HepG2 (cell line): ENCODE results near the gene SLC38A3. TPM values are rescaled to one million over a fixed set of nuclear protein-coding genes. Genes with fewer than 3 reads are reported as not detected.

Experiments used
- CBX2 ChIP-seq, 2 experiments: fragments of 200-600 bp in 1 of 2; sonication (generic); formaldehyde crosslinking in 1 of 2; IDR thresholded peaks; 2 replicates each; pipeline versions ENCODE4 v1.7.0 to v1.8.1; 2018 to 2022; ENCODE audit warnings: low read depth in 2 of 2, low read length in 1 of 2, mild to moderate bottlenecking in 1 of 2, missing genetic modification reagents in 1 of 2
- HMGA1 ChIP-seq: sonication (generic); formaldehyde crosslinking; conservative IDR thresholded peaks from 2 replicates; pipeline ENCODE4 v1.4.0; 2020; ENCODE audit warnings: missing genetic modification reagents
- MAFK ChIP-seq, 2 experiments: IDR thresholded peaks in 1 of 2; conservative IDR thresholded peaks in 1 of 2; 2 replicates each; pipeline ENCODE4 v1.6.1; 2011; ENCODE audit warnings: improper control_type of control experiment in 2 of 2, low read length in 2 of 2
- NR3C1 ChIP-seq: sonication (generic); formaldehyde crosslinking; IDR thresholded peaks from 2 replicates; pipeline ENCODE4 v1.4.0; 2020; ENCODE audit warnings: missing genetic modification reagents
- POLR2AphosphoS2 ChIP-seq: IDR thresholded peaks from 2 replicates; pipeline ENCODE4 v1.6.1; 2011; ENCODE audit warnings: low read depth, low read length, improper control_type of control experiment
- SRSF4 ChIP-seq: fragments of 200-400 bp; formaldehyde crosslinking; IDR thresholded peaks from one replicate; pipeline ENCODE4 v1.6.1; 2018; ENCODE audit warnings: mild to moderate bottlenecking, low read depth, low read length, moderate library complexity; ENCODE audit not compliant: poor library complexity, severe bottlenecking
- ZC3H4 ChIP-seq: sonication (generic); formaldehyde crosslinking; IDR thresholded peaks from 2 replicates; pipeline ENCODE4 v1.4.0; 2020; ENCODE audit warnings: missing genetic modification reagents, borderline replicate concordance
- ZKSCAN1 ChIP-seq: fragments of 150-350 bp; IDR thresholded peaks from 2 replicates; pipeline ENCODE4 v1.6.1; 2014; ENCODE audit warnings: low read length
- ZNF224 ChIP-seq: sonication (generic); formaldehyde crosslinking; IDR thresholded peaks from 2 replicates; pipeline ENCODE4 v1.5.0; 2020; ENCODE audit warnings: mild to moderate bottlenecking, missing genetic modification reagents
- ZNF235 ChIP-seq: sonication (generic); formaldehyde crosslinking; IDR thresholded peaks from 2 replicates; pipeline ENCODE4 v1.8.1; 2023; ENCODE audit warnings: mild to moderate bottlenecking, missing genetic modification reagents, borderline replicate concordance
- ZNF263 ChIP-seq: sonication (generic); formaldehyde crosslinking; IDR thresholded peaks from 2 replicates; pipeline ENCODE4 v1.4.0; 2020; ENCODE audit warnings: missing genetic modification reagents
- ZNF607 ChIP-seq: sonication (generic); formaldehyde crosslinking; IDR thresholded peaks from 2 replicates; pipeline ENCODE4 v1.5.1; 2020; ENCODE audit warnings: missing genetic modification reagents, mild to moderate bottlenecking, borderline replicate concordance
- ZNF746 ChIP-seq: sonication (generic); formaldehyde crosslinking; IDR thresholded peaks from 2 replicates; pipeline ENCODE4 v1.8.0; 2022; ENCODE audit warnings: mild to moderate bottlenecking, missing genetic modification reagents
- polyA plus RNA-seq, 8 experiments: library from polyadenylated mRNA; depleted of rRNA in 3 of 8; stranded (reverse) in 7 of 8; unstranded in 1 of 8; fragments of >200 nt; fragmentation: Illumina TruSeq in 4 of 8; extraction: Trizol in 4 of 8; gene quantifications; 2 replicates each; pipeline versions ENCODE4 v1.2.1 to v1.2.3, GENCODE V29; 2011 to 2016; ENCODE audit warnings: low read depth in 4 of 8, missing spikeins in 1 of 8, mixed read lengths in 1 of 8; ENCODE audit not compliant: insufficient read depth in 1 of 8
- total RNA-seq, 5 experiments: library from RNA; depleted of rRNA; stranded (reverse); fragments of >200 nt; fragmentation: Illumina TruSeq; extraction: Trizol; gene quantifications; 2 replicates each; pipeline ENCODE4 v1.2.3, GENCODE V29; 2016; ENCODE audit warnings: low read depth in 1 of 5
- TF ChIP-seq, protein P1 (sequence below): IDR thresholded peaks from 2 replicates; pipeline ENCODE4 v1.6.1; 2016; ENCODE audit warnings: low read depth
- TF ChIP-seq, protein P2 (sequence below): sonication (generic); formaldehyde crosslinking; IDR thresholded peaks from 2 replicates; pipeline ENCODE4 v1.5.1; 2020; ENCODE audit warnings: mild to moderate bottlenecking, missing genetic modification reagents, moderate library complexity
- TF ChIP-seq, protein P3 (sequence below): sonication (generic); formaldehyde crosslinking; IDR thresholded peaks from 2 replicates; pipeline ENCODE4 v1.9.0; 2022; ENCODE audit warnings: missing genetic modification reagents, mild to moderate bottlenecking, borderline replicate concordance
- TF ChIP-seq, protein P4 (sequence below): sonication (generic); formaldehyde crosslinking; IDR thresholded peaks from 2 replicates; pipeline ENCODE4 v1.4.0; 2020; ENCODE audit warnings: missing genetic modification reagents
- TF ChIP-seq, protein P5 (sequence below): sonication (generic); formaldehyde crosslinking; IDR thresholded peaks from 2 replicates; pipeline ENCODE4 v1.8.0; 2022; ENCODE audit warnings: mild to moderate bottlenecking, missing genetic modification reagents; ENCODE audit not compliant: insufficient replicate concordance
- TF ChIP-seq, protein P6 (sequence below): sonication (generic); formaldehyde crosslinking; IDR thresholded peaks from 2 replicates; pipeline ENCODE4 v1.8.0; 2022; ENCODE audit warnings: missing genetic modification reagents, low read depth, mild to moderate bottlenecking, borderline replicate concordance

SLC38A3 gene
- total and polyA plus RNA-seq, 2 of the 13 experiments (the other 11 are each of a cell fraction or from before 2014, with no cell fraction given) = 29.8 to 164 TPM

DNA sequence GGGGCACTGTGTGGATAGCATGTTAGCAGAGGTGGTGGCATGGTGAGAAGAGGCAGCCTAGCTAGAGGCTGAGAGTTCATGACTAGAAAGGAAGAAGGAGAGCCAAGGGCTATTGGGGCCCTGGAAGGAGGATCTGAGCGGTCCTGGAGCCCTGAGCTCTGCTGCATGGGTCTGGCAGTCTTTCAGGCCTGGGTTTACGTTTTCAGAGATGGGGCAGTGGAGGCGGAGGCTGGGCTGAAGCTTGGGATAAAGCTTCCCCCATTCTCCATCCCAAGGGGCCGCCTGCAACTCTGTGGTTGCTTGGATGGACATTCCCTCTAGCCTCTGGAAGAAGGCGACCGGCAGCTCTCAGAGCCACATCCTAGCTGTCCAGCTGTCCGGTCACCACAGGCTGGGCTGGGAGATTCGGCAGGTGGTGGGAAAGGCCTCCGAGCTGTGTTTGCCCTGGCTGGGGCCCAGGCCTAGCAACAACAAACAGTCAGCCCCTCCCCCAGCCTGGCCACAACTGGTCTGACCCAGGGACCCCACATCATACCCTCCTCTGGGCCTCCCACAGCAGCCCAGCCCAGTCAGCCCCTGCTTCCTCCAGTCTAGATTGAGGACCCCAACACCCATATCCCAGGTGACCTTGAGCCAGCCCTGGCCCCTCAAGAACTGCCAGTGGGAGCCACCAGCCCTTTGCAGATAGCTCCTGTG, 1.8 kb upstream of the SLC38A3 start (continued):
- TF ChIP-seq MAFK (conservative IDR thresholded peaks at IDR 0.05 in 1 of 2, IDR thresholded peaks at IDR 0.05 in 1 of 2; ENCODE audit: low read length in 2 of 2) (no peak), ZNF263 (CRISPR knock-in tag) (no peak), SRSF4 (no peak), HMGA1 (CRISPR knock-in tag) (no peak), ZNF224 (no peak), CBX2 (IDR thresholded peaks at IDR 0.05; ENCODE audit: low read depth, low read length) (no peak), CBX2 (CRISPR knock-in tag; IDR thresholded peaks at IDR 0.05; ENCODE audit: low read depth) (no peak), ZNF746 (CRISPR knock-in tag) (peak; percentile 85; the same call in 1 of the 2 replicates), NR3C1 (CRISPR knock-in tag) (no peak), ZNF235 (peak; percentile 75; the same call in 1 of the 2 replicates), POLR2AphosphoS2 (no peak), ZC3H4 (CRISPR knock-in tag) (peak; percentile 26), ZNF607 (CRISPR knock-in tag) (no peak), ZKSCAN1 (no peak)
- TF ChIP-seq, protein P1, sequence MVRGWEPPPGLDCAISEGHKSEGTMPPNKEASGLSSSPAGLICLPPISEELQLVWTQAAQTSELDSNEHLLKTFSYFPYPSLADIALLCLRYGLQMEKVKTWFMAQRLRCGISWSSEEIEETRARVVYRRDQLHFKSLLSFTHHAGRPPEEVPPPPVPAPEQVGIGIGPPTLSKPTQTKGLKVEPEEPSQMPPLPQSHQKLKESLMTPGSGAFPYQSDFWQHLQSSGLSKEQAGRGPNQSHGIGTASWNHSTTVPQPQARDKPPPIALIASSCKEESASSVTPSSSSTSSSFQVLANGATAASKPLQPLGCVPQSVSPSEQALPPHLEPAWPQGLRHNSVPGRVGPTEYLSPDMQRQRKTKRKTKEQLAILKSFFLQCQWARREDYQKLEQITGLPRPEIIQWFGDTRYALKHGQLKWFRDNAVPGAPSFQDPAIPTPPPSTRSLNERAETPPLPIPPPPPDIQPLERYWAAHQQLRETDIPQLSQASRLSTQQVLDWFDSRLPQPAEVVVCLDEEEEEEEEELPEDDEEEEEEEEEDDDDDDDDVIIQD (CRISPR knock-in tag) = no peak
- TF ChIP-seq, protein P2, sequence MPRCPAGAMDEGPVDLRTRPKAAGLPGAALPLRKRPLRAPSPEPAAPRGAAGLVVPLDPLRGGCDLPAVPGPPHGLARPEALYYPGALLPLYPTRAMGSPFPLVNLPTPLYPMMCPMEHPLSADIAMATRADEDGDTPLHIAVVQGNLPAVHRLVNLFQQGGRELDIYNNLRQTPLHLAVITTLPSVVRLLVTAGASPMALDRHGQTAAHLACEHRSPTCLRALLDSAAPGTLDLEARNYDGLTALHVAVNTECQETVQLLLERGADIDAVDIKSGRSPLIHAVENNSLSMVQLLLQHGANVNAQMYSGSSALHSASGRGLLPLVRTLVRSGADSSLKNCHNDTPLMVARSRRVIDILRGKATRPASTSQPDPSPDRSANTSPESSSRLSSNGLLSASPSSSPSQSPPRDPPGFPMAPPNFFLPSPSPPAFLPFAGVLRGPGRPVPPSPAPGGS (CRISPR knock-in tag) = no peak; the same call in 1 of the 2 replicates
- TF ChIP-seq, protein P3, sequence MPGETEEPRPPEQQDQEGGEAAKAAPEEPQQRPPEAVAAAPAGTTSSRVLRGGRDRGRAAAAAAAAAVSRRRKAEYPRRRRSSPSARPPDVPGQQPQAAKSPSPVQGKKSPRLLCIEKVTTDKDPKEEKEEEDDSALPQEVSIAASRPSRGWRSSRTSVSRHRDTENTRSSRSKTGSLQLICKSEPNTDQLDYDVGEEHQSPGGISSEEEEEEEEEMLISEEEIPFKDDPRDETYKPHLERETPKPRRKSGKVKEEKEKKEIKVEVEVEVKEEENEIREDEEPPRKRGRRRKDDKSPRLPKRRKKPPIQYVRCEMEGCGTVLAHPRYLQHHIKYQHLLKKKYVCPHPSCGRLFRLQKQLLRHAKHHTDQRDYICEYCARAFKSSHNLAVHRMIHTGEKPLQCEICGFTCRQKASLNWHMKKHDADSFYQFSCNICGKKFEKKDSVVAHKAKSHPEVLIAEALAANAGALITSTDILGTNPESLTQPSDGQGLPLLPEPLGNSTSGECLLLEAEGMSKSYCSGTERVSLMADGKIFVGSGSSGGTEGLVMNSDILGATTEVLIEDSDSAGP (CRISPR knock-in tag) = peak; percentile 75; the same call in 1 of the 2 replicates
- TF ChIP-seq, protein P4, sequence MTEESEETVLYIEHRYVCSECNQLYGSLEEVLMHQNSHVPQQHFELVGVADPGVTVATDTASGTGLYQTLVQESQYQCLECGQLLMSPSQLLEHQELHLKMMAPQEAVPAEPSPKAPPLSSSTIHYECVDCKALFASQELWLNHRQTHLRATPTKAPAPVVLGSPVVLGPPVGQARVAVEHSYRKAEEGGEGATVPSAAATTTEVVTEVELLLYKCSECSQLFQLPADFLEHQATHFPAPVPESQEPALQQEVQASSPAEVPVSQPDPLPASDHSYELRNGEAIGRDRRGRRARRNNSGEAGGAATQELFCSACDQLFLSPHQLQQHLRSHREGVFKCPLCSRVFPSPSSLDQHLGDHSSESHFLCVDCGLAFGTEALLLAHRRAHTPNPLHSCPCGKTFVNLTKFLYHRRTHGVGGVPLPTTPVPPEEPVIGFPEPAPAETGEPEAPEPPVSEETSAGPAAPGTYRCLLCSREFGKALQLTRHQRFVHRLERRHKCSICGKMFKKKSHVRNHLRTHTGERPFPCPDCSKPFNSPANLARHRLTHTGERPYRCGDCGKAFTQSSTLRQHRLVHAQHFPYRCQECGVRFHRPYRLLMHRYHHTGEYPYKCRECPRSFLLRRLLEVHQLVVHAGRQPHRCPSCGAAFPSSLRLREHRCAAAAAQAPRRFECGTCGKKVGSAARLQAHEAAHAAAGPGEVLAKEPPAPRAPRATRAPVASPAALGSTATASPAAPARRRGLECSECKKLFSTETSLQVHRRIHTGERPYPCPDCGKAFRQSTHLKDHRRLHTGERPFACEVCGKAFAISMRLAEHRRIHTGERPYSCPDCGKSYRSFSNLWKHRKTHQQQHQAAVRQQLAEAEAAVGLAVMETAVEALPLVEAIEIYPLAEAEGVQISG (CRISPR knock-in tag) = no peak; the same call in 1 of the 2 replicates
- TF ChIP-seq, protein P5, sequence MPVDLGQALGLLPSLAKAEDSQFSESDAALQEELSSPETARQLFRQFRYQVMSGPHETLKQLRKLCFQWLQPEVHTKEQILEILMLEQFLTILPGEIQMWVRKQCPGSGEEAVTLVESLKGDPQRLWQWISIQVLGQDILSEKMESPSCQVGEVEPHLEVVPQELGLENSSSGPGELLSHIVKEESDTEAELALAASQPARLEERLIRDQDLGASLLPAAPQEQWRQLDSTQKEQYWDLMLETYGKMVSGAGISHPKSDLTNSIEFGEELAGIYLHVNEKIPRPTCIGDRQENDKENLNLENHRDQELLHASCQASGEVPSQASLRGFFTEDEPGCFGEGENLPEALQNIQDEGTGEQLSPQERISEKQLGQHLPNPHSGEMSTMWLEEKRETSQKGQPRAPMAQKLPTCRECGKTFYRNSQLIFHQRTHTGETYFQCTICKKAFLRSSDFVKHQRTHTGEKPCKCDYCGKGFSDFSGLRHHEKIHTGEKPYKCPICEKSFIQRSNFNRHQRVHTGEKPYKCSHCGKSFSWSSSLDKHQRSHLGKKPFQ = no peak
- TF ChIP-seq, protein P6, sequence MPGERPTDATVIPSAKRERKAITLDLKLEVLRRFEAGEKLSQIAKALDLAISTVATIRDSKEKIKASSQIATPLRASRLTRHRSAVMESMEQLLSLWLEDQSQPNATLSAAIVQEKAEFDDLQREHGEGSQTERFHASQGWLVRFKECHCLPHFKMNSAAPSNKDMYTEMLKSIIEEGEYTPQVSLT (CRISPR knock-in tag) = no peak
